HG03521 (cell line): ENCODE data around the gene CRTAP.
"Not testable (repeated sequence)": the region's sequence is repeated elsewhere in the genome, so short reads cannot be mapped to it uniquely, and the experiment has no call there.

ENCODE experiments used
- ATAC-seq: cut with Tn5 transposase; IDR thresholded peaks from one replicate; pipeline ENCODE4 v1.9.1; 2021; ENCODE audit warnings: mild to moderate bottlenecking, moderate library complexity; ENCODE audit not compliant: unreplicated experiment

The CRTAP gene

DNA sequence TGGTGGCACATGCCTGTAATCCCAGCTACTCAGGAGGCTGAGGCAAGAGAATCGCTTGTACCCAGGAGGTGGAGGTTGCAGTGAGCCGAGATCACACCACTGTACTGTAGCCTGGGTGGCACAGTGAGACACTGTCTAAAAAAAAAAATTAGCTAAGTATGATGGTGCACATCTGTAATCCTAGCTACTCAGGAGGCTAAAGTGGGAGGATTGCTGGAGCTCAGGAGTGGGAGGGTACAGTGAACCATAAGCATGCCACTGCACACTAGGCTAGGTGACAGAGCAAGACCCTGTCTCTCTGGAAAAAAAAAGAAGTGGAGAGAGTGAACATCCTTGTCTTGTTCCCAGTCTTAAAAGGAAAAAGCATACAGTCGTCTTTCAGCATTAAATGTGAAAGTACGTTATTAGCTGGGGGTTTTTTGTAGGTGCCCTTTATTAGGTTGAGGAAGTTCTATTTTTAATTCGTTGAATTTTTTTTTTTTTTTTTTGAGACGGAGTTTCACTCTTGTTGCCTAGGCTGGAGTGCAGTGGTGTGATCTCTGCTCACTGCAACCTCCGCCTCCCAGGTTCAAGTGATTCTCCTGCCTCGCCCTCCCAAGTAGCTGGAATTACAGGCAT lies 25.3 kb downstream of the CRTAP start:
- not testable (repeated sequence) for ATAC-seq

DNA sequence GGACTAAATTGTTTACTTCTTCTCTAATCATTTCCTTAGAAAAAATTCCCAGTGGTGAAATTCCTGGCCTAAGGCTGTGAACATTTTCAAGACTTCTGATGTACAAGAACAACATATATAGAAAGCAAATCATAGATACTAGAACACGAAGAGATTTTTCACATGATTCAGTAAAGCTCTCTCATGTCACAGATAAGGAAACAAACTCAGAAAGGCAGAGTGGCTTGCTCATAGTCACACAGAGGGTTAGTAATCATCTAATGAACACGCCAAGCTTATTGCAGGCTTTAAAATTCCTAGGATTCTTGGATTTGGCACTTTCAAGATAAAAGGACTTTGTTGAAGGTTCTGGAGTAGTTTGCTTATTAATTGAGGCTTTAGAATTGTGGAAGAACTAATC lies 26.2 kb downstream of the CRTAP start:
- no peak for ATAC-seq

DNA sequence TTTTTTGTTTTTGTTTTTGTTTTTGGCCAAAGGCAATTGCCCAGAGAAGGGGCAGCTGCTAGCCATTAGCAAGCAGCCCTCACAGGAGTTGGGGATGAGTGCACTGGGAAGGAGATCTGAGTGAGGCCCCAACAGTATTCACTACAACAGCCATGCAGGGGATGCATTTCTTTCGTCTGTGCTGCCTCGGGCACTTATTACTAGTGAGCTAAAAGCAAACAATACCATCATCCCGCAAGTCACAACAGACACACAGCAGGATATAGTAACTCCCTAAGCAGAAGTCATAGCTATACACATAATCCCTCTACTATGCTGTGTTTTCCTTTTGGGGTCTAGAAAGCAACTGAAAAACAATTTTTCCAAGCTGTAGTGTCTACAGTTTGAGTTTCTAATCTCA lies 27.2 kb downstream of the CRTAP start:
- ATAC-seq = no peak

DNA sequence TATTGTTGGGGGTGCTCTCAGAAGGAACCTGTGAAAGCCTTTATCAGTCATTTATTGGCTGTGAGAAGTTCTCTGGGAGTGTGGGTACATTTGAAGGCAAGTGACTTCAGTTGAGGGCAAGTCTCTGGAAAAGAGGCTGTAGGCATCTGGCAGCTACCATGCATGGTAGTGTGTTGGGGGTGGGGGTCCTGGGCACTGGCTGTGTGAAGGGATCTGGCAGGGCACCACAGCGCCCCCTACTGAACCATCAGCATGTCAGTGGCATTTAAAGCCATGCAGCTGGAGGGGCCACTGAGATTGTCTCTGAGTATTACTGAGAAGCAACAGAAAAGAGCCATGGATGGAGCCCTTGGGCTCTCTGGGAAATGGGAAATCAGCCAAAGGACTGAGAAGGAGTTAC lies 30.6 kb downstream of the CRTAP start:
- no peak for ATAC-seq

DNA sequence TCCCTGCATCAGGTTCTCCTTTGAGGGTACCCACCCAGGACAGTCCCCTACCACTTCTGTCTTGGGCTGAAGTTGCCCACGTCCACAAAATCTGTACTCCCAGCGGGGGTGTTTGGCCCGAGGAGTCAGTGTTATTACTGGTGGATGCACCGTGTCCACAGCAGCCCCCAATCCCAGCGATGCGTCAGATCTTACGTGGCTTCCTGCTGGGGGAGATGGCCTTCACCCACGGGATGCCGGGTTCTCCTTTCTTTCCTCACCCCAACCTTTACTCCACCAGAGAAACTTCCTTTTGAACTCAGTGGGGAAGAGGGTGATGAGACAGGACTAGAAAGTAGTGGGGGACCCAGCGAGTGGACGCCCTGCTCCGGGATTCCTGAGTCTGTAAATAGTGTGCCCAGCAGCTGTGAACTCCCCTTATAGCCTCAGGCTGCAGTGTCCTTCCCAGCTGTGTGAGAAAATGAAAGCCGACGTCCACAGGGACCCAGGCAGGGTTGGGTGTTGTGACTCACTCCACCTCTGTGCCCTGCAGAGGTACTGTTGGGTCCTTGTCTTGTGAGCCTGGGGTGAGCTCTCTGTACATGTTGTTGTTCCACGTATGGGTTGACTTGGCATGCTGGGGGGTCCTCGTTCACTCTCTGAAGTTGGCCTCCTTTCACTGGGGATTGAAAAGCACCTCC lies 31.5 kb downstream of the CRTAP start:
- no peak for ATAC-seq

DNA sequence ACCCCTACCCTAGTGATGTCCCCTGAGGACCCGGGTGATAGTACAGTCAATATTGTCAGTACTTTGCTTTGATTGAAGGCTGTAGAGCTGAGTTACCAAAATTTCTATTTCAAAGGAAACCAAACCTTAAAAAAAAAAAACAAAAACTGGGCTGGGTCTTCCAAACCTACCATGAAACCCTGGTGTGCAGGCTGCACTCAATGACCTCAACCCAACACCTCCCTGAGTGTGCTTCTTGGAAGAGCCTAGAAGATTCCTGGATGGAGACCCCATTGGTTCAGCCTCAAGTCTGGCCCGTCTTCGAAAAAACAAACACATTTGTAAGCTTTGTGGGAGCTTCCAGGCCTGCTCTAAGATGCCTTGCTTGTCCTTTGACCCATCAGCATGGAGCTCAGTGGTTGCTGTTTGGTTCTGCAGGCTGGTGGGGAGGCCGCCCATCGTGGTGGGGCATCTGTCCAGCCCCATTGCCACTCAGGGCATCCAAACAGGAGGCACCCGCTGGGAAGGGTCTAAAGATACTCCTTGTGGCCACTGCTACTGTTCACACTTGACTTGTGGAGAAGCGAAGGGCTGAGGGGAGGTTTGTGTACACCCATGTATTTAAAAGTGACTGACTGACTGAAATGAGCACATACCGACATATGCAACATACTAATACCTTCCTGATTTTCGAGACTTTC lies 32.2 kb downstream of the CRTAP start:
- no peak for ATAC-seq

DNA sequence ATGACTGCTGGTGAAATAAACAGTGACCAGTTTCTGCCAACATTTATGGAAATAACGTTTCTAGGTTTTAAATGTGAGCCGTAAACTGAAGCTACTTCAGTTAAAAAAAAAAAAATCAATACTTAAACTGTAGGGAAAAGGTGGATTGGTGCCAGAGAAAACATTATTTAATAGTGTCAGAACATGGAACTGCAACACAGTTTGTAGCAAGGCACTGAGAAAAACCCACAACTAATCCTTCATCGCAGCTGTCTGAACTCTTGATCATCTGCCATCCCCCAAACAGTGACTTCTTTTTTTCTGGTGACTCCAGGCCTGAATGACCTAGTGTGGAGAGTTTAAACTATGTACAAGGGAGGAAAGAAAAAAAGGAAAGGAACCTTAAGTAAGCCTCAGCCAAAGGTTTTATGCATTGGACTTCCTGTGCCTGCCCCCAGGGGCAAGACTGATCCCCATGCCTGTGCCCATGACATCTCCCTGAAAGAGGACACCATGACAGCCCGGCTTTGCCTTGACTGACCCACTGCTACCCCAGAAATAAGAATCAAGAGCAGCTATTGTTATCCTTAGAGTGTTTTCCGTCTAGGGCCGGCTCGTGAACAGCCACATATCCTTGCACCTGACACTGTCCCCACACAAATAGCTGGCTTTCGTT lies 33.1 kb downstream of the CRTAP start:
- no peak for ATAC-seq

DNA sequence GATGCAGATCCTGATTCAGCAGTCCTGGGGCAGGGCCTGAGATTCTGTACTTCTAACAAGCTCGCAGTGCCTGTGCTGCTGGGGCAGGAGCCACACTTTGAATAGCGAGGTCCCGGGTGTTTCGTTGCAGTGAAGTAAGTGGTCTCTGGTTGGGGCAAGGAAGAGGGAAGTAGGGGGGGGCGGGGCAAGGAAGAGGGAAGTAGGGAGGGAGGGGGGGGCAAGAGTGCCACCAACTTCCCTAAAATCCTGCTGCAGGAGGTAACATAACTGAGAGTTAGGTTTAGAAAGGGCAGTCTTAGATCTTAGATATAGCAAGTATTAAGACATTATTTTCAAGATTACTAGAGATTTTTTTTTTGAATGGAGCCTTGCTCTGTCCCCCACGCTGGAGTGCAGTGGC lies 35.5 kb downstream of the CRTAP start:
- no peak for ATAC-seq

DNA sequence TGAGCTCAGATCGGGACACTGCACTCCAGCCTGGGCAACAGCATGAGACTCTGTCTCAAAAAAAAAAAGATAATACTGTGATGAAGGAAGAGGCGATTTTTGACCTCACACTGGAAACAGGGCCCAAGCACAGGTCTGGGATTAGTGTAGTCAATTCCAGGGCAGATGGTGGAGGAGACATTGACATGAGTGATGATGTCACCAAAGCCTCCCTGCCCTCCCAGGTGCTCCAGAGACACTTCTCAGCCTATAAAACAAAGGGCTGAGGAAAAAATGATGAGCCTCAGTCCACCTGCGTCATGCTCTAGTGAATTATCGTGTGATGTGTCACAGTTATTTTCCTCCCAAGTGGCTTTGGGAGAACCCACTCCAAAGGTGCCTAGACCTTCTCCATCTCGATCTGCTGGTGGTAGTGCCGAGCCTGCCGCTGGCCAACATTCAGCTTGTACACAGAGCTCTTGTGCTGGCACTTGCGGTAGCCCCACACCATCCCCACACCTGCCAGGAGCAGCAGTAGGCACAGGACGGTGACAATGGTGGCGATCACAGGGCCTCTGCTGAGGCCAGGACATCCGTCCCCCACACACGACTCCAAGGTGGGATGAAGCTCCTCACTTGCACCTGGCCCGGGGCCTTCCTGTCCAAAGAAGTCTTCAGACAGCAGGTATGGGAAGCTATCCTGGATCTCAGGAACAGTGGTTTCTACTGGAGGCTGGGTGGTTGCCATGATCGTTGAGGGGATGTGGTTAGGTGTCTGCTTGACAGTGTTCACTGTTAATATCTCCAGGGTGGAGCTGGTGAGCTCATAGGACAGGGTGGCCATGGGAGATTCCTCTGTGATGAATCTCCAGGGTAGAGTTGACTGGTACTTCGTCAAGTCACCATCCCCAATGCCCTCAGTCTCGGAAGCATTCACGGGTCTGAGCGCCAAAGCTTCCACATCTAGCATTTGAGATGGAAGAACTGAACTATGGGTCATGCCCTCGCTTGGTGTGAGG lies 38.8 kb downstream of the CRTAP start:
- no peak for ATAC-seq

DNA sequence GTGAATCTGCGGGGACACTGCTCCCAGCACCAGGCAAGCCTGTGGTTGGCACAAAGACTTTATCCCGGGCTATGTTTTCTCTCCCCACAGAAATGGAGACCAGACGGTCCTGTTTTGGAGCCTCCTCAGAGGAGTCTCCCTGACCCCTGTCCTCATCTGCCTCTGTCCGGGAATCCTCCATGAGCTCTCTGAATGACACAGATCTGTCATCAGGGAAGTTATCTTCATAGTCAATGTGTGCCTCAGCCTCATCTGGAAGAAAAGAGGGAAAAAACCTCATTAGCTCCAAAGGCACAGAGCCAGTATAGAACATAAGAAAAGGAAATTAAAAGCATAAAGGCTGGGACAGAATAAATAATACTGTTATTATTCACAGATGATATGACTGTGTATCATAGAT lies 40.0 kb downstream of the CRTAP start:
- no peak for ATAC-seq

DNA sequence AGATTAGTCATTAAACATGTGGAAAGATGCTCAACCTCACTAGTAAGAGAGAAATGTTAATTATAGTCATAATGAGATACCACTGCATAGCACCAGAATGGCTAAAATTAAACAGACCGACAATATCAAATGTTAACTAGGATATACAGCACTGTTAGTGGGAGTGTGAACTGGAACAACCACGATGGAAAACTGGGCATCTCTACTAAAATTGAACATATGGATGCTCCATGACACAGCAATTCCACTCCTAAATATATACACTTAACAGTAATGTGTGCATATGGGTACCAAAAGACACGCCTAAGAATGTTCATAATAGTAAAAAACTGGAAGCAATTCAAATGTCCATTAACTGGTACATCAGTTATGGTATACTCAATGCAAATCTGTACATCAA lies 41.5 kb downstream of the CRTAP start:
- ATAC-seq = no peak

DNA sequence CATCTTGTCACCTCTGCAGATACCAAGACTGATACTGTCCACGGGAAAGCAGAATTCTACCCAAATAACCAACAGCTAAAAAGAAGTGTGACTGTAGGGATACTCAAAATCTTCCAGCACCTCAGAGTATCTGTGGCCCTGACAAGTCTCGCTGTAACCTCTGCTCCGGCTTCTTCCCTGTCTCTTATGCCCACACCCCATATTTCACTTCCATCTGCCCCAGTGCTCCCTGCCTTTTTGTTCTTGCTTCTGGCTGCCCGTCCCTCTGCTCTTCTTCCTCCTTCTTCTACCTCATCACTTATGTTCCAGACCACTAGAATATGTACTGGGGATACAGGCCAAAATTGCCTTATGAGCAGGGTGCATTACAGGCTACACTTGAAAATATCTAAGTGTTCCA lies 45.4 kb downstream of the CRTAP start:
- no peak for ATAC-seq

DNA sequence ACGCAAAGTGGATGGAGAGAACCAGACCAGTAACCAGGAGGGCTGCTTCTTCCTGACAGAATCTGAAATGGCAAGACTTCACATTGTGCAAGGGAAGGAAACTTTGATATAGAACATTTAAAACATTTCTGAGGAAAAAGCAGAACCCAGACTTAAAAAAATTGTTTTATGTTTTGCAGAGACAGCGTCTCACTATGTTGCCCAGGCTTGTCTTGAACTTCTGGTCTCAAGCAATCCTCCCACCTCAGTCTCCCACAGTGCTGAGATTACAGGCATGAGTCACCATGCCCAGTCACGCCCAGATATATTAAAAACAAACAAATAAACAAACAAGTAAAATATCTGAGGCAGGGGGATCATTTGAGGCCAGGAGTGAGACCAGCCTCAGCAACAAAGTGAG lies 46.2 kb downstream of the CRTAP start:
- no peak for ATAC-seq

DNA sequence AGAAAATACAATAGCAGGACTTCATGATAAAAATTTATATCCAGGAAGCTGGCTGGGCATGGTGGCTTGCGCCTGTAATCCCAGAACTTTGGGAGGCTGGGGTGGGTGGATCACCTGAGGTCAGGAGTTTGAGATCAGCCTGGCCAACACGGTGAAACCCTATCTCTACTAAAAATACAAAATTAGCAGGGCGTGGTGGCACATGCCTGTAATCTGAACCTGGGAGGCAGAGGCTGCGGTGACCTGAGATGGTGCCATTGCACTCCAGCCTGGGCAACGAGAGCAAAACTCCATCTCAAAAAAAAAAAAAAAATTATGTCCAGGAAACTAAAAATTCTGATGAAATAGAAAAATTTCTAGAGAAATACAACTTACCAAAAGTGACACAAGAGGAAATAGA lies 48.8 kb downstream of the CRTAP start:
- not testable (repeated sequence) for ATAC-seq

DNA sequence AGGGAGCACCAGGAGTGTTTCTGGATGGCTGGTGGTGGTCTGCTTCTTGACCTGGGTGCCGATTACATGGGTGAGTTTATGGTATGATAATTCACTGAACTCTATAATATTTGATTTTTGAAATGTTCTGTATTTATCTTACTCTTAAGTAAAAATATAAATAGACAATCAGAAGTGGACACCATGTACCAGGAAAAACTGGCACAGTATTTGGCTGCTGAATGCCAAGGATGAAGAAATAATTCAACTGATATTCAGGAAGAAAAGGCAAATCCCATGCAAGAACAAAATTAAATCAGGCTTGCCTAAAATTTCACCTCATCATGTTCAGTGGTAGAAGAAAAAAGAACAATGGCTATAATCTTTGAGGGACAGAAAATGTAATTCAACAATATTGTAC lies 51.6 kb downstream of the CRTAP start:
- ATAC-seq = no peak

DNA sequence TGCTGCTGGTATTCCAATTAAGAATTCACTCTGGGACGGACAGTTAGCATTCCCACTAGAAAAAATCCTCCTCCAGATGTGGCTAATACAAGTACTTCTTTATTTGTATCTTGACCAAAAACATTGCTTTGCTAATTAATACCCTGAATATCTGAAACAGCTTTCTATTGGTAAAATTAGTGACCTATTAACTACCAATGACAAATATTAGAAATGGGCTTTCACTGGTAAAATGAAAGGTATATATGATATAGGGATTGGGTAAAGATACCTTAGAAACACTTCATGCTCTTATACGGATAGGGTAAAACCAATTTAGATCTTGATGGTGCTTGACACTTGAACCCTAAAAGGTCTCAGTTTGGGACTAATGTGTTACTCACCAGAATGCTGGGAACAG lies 52.3 kb downstream of the CRTAP start:
- ATAC-seq = no peak

DNA sequence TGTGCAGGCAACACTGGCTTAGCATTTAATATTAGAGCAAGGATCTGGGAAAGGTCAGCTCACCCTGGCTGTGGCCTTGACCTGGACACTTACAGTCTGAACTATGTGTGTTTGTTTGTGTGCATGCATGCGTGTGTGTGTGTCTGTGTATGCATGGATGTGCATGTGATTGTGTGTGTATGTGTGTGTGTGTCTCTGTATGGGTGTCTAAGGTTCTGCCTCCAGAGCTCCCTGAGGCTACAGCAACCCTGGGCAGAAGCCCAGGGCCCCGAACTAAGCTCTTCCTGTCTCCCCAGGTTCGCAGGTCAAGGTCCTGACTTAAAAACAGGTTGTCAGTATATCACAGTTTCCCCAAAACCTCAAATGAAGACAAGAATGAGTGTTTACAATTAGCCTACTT lies 53.5 kb downstream of the CRTAP start:
- ATAC-seq = no peak

DNA sequence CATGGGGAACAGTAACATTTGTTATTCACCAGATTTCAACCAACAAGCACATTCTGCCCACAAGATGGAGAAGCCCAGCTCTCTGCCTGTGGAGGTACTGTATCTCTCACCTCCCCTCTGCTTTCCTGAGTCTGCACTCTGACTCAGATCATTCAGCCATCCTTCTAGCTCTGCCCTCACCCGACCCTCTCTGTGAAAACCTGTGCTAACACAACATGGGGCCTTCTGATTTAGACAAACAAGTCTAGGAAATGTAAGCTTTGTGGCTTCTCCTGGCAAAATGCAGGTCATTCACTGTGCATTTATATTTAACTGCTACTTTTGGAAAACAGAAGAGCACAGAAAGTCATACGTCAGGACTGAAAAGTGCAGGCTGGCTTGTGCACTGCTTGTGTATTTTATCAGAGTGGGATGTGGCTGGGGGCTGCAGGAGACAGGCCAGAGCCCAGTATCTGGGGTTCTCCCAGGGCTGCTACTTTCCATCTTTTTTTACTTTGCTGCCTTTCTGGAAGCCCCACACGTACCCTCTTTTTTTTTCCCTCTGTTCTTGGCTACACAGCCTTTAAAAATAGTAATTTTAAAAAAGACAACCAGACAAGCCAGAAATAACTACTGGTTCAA lies 54.0 kb downstream of the CRTAP start:
- no peak for ATAC-seq

DNA sequence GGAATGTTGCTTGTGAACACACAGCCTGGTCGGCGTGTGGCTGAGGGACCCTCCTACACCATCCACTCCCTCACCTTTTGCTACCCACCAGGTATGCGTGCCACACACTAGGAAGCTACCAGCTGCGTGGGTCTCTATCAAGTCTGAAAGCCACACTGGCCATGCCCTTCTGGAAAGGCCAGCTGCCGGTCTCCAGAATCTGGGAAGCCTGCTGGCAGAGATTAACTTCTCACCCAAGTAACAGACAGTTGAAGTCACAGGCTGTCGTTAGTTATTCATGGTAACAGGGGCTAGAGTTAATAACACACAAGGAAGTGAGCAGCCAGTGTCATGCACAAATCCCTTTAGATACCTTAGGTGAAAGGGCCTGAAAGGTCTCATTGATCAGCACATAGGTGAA lies 56.7 kb downstream of the CRTAP start:
- ATAC-seq = no peak

DNA sequence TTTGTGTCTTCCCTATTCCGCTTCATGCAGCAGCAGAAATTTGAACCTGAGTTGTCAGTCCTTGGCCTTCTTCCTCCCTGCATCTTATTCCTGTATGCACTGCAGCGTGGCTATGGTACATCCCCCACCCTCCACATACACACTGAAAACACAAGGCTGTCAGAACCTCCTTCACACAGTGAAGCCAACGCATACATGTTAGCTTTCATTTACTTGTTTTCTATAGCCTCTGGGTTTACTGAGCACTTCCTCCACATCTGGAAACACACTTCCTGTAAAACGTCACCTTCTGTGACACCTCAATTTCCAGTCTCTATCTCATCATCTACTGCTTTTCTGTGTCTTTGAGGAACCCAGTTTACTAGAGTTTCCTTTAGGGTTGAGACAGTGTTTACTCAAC lies 57.8 kb downstream of the CRTAP start:
- no peak for ATAC-seq
